Activated T-cell treated with anti-CD3 and anti-CD28 coated beads for 48 hours (primary cell): ENCODE data around the gene KLHL29.
"Not testable (repeated sequence)": the region's sequence is repeated elsewhere in the genome, so short reads cannot be mapped to it uniquely, and the experiment has no call there.

Source experiments
- DNase-seq: peaks from one replicate; pipeline ENCODE4 v3.0.0-alpha.2; 2020; ENCODE audit warnings: low read depth

The KLHL29 gene

DNA sequence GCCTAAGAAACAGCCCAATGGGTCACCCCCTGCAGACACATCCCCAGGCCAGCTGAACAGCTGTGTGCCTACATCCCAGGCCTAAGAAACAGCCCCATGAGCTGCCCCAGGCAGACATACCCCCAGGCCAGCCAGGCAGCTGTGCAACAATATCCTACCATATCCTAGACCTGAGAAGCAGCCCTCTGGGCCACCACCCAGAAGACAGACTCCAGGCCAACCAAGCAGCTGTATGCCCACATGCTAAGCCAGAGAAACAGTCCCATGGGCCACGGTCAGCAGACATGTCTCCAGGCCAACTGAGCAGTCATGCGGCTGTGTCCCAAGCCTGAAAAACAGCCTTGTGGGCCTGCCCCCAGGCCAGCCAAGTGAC, 336.5 kb downstream of the KLHL29 start:
- no peak for DNase-seq

DNA sequence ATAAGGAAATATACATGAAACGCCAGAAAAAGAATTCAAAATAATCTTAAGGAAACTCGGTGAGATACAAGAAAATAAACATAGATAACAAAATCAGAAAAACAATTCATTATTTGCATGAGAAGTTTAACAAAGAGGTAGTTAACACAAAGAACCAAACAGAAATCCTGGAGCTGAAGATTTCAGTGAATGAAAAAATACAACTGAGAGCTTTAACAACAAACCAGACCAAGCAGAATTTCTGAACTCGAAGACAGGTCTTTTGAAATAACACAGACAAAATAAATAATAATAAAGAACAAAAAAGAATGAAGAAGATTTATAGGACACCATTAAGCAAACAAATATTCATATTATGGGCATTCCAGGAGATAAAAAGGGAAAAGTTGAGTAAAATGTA, 337.3 kb downstream of the KLHL29 start:
- no peak for DNase-seq

DNA sequence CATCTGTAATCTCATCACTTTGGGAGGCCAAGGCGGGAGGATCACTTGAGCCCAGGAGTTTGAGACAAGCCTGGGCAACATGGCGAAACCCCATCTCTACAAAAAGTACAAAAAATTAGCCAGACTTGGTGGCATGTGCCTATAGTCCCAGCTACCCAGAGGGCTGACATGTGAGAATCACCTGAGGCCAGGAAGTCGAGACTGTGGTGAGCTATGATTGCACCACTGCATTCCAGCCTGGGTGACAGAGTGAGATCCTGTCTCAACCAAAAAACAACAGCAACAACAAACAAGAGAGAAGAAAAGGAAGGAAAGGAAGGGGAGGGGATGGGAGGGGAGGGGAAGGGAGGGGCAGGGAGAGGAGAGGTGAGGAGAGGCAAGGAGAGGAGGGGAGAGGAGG, 338.1 kb downstream of the KLHL29 start:
- DNase-seq, result not testable (repeated sequence)

DNA sequence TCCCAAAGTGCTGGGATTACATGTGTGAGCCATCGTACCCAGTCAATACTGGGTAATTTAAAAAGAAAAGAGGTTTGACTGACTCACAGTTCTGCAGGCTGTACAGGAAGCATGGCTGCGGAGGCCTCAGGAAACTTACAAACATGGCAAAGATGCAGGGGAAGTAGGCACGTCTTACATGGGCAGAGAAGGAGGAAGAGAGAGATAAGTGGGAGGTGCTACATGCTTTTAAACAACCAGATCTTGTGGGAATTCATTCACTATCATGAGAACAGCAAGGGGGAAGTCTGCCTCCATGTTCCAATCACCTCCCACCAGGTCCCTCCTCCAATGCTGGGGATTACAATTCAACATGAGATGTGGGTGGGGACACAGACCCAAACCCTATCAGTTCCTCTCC, 349.4 kb downstream of the KLHL29 start:
- DNase-seq, result no peak

DNA sequence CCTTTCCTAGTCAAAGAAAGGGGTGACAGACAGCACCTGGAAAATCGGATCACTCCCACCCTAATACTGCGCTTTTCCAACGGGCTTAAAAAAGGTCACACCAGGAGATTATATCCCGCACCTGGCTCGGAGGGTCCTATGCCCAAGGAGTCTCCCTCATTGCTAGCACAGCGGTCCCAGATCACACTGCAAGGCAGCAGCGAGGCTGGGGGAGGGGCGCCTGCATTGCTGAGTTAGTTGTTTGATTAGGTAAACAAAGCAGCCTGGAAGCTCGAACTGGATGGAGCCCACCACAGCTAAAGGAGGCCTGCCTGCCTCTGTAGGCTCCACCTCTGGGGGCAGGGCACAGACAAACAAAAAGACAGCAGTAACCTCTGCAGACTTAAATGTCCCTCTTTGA, 351.8 kb downstream of the KLHL29 start:
- DNase-seq, result not testable (repeated sequence)

DNA sequence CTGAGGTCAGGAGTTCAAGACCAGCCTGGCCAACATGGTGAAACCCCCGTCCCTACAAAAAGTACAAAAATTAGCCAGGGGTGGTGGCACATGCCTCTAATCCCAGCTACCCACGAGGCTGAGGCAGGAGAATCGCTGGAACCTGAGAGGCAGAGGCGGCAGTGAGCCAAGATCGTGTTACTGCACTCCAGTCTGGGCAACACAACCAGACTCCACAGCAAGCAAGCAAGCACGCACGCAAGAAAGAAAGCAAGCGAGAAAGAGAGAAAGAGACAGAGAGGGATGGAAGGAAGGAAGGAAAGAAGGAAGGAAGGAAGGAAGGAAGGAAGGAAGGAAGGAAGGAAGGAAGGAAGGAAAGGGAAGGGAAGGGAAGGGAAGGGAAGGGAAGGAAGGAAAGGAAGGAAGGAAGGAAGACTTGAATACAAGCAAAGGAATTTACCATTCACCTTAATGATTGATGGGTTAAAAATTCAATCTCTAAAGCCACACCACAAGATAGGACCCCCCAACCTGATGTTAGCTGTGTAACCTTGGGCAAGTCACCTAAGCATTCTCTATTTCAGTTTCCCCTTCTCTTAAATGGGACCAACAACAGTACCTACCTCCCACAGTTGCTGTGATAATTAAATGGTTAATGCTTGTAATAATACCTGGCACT, 360.2 kb downstream of the KLHL29 start:
- DNase-seq, result no peak

DNA sequence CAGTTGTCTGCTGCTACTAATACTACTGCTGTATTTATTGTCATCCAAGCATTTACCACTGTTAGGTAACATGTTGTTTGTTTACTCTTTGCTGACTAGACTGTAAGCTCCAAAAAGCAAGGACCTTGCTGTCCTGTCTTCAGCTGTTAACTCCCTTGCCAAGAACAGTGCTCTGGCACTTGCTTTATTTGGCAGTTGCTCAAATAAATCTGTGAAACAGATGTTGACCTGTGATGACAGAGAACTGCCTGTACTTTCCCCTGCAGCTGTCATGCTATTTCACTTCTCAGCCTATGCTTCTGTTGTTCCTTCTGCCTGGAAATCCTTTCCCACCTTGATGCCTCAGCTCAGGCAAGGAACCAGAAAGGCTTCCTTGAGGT, 360.7 kb downstream of the KLHL29 start:
- DNase-seq, result no peak

DNA sequence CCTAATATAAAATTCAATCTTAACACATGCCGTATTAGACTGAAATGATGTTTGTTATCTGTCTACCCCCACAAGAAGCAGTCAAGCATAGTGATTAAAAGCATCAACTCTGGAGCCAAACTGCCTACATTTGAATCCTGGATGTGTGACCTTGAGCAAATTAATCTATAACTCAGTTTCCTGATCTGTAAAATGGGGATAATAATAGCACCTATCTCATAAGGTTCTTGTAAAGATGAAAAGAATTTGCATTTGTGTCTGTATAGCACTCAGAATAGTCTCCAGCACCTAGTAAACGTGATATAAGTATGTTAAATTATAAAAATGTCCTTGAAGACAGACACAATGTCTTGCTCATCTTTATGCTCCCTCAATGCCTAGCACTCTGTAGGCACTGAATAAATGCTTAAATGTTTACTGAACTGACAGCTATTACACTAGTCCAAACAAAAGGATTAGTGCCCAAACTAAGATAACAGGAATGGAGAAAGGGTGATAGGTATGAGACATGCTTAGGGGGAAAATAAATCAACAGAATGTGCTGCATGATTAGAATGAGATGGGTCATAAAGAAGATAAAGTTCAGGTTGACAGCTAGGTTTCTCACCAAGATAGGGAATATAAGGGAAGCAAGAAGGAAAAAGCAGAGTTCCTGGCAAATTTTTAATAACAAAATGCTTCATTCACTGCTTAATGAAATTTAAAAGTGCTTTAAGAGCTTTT, 361.3 kb downstream of the KLHL29 start:
- DNase-seq, result no peak

DNA sequence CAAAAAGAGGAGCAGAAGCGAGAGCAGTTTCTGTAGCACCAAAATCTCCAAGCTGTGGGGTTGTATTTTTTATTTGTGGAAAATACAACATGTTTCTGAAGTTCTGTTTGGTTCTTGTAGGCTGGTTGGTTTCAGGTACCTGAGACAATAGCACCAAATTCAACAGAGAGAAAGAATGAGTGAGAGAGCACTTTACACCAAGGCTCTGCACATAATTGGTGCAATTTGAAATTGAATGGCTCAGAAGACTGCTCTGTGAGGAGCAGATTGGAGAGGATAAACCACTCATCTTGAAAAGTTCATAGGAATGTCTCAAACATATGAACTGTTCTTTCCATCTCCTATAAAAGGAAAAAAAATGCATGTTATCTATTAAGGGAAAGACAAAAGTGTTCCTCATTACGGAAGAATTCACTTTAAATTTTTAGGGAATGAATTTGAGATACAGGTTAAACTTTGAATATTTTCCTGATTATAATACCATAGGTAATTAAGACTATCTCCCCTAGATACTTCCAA, 366.8 kb downstream of the KLHL29 start:
- DNase-seq, result no peak

DNA sequence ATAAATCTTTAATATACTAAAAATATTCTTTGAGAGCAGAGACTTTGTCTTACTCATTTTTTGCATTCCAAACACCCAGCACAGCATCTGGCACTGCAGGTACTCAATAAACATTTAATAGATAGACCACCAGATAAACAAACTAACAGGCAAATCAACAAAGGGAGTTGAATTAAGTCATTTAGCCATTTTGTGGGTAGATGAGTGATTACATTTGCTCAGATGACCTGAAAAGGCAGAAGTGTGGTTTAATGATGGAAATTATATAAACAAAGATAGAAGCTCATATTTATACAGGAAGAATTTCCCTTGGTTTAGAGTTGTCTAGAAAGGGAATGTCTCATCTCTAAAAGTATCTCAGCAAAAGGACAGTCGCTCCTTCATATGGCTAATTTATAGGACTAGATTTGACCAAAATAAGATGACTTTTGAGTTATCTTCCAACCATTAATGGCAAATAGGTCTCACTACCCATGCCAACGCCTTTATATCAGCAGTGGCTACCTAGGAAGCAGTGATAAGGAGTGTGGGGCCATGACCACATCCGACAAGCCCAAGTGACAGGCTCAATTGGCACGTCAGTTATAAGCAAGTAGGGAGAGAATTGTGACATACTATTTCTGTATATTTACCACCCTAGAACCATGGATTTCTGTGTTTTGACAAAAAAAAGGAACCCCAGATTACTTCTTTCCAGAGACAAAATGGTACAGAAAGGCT, 368.5 kb downstream of the KLHL29 start:
- no peak for DNase-seq

DNA sequence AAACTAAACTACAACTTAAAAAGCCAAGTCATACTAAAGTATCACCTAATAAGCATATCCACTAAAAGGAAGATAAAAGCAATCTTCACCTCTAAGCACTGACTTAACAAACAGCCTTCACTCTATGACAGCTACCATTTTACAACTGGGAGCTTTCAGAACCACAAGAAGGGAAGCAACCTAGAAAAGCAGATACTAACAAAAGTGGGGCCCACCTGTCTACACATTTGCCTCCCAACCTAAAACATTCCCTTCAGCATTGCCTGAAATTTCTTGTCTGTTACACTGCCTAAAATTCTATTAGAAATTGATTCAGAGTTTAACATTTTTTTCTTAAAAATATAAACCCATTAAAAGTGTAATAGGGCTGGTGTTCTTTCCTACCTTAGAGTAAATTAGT, 370.0 kb downstream of the KLHL29 start:
- no peak for DNase-seq

DNA sequence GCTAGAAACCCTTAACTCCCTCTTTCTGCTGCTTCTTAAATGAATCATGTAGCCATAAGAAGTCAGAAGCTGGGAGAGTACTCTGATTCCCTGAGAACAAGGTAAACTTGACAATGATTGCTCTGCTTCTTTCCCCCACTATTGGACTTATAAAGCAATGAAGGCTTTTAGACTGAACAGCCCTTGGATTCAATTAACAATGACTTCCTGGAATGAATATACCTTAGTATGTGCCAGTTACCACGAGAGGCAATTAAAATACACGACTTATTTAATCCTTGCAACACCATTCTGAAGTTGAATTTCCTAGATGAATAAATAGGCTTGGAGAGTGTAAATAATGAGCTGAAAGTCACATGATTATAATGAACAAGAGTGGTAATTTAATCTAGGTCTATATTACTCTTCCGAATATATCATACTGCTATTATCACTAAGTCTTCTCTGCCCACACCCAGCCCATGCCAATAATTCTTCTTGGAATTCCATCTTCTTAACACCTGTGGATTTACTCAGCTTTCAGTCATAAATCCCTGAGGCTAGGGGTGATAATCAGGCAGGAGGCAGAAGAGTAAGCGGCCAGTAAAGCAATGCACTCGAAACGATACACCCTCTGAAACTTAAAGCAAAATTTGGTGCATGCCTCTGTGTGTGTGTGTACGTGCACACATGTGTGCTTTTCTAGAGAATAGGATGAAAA, 371.8 kb downstream of the KLHL29 start:
- no peak for DNase-seq

DNA sequence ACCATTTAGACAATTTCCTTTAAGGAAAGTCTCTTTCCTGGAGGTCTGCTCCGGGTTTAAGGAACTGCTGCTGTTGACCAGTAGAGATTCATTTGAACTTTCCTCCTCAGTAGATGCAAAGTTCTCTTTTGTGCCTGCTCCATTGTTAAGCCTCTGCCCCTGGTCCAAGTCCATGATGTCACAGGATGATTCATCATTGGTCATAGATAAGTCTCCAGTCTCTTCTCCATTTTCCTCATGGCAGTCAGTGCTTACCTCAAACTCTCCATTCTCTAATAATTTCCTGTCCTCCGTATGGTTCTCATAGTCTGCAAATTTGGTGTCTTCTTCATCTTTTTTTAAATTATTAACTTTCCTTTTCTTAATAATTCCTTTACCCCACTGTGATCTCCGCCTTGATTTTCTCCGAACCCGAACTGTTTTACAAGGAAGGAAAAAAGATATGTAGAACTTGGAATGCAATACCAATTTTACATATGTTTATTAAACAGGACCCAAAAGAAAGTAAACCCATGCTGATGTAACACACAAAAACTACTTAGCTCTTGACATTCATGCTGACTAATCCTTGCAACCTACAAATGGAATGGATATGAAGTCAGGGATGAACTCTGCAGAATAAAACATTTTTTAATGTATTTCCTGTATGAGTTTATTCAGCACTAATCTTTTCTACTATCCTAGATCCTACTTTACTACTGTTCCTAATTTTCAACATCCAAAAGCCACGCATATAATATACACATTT, 372.9 kb downstream of the KLHL29 start:
- DNase-seq, result no peak
